Panc1 (cell line): ENCODE results near the gene DUSP16.

Source experiments
- POLR2AphosphoS5 ChIP-seq: IDR thresholded peaks from 2 replicates; pipeline ENCODE4 v1.6.1; 2012; ENCODE audit warnings: mild to moderate bottlenecking, low read depth, low read length, moderate library complexity
- SIN3A ChIP-seq: IDR thresholded peaks from 2 replicates; pipeline ENCODE4 v1.6.1; 2012; ENCODE audit warnings: low read depth, mild to moderate bottlenecking, low read length, moderate library complexity, borderline replicate concordance; ENCODE audit not compliant: insufficient read depth
- TCF7L2 ChIP-seq: IDR thresholded peaks from 2 replicates; pipeline ENCODE4 v1.6.1; 2011; ENCODE audit warnings: mild to moderate bottlenecking, low read depth, low read length, inconsistent platforms
- TF ChIP-seq, protein P1 (sequence below): fragments of 450-650 bp; IDR thresholded peaks from 2 replicates; pipeline ENCODE4 v1.5.1; 2017; ENCODE audit warnings: mild to moderate bottlenecking

DNA sequence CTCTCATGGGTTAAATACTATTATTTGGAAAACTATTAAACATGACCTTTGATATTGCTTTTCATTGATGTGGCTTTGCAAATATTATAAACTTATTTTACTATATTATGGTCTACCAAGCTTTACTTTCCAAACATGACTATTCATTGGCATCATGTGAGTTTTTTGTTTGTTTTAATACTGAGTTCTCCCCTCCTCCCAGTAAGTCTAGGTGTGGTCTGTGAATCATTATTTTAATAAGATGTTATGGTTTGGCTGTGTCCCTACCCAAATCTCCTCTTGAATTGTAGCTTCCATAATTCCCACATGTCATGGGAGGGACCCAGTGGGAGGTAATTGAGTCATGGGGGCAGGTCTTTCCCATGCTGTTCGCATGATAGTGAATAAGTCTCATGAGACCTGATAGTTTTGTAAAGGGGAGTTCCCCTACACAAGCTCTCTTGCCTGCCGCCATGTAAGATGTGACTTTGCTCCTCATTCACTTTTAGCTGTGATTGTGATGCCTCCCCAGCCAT, 125.8 kb downstream of the DUSP16 start:
- TF ChIP-seq, protein P1, sequence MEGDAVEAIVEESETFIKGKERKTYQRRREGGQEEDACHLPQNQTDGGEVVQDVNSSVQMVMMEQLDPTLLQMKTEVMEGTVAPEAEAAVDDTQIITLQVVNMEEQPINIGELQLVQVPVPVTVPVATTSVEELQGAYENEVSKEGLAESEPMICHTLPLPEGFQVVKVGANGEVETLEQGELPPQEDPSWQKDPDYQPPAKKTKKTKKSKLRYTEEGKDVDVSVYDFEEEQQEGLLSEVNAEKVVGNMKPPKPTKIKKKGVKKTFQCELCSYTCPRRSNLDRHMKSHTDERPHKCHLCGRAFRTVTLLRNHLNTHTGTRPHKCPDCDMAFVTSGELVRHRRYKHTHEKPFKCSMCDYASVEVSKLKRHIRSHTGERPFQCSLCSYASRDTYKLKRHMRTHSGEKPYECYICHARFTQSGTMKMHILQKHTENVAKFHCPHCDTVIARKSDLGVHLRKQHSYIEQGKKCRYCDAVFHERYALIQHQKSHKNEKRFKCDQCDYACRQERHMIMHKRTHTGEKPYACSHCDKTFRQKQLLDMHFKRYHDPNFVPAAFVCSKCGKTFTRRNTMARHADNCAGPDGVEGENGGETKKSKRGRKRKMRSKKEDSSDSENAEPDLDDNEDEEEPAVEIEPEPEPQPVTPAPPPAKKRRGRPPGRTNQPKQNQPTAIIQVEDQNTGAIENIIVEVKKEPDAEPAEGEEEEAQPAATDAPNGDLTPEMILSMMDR = no peak
- TF ChIP-seq POLR2AphosphoS5 = no peak
- TF ChIP-seq TCF7L2 = no peak
- no peak for TF ChIP-seq SIN3A
